Activated CD4-positive, alpha-beta T cell treated with anti-CD3 and anti-CD28 coated beads, Interleukin-2, amount 10 ng/mL, durations not matched to agents 7 days and 5 days (primary cell): ENCODE data around the gene SNX4. TPM values are rescaled to one million over a fixed set of nuclear protein-coding genes. Genes with fewer than 3 reads are reported as not detected.
"Not testable (repeated sequence)": the region's sequence is repeated elsewhere in the genome, so short reads cannot be mapped to it uniquely, and the experiment has no call there.

Source experiments
- CTCF ChIA-PET: fragments of 350-600 bp; sonication (Branson Sonifier 250); formaldehyde crosslinking; loops from one replicate; lab custom pipeline; 2021; ENCODE audit warnings: antibody characterized with exemption; lab: Charles Lee
- POLR2A ChIA-PET: fragments of 350-600 bp; sonication (Branson Sonifier 250); formaldehyde crosslinking; loops from one replicate; lab custom pipeline; 2021; ENCODE audit warnings: antibody characterized with exemption; lab: Charles Lee
- DNase-seq: peaks from one replicate; pipeline ENCODE4 v3.0.0-alpha.2; 2020
- H3K27ac Mint-ChIP-seq: one replicate; pipeline ENCODE4 v1.8.0; 2021; ENCODE audit warnings: mild to moderate bottlenecking, moderate library complexity, mixed read lengths
- H3K27me3 Mint-ChIP-seq: one replicate; pipeline ENCODE4 v1.8.0; 2021; ENCODE audit warnings: mixed read lengths
- H3K36me3 Mint-ChIP-seq: one replicate; pipeline ENCODE4 v1.8.0; 2021; ENCODE audit warnings: low read depth, mixed read lengths
- H3K4me1 Mint-ChIP-seq: one replicate; pipeline ENCODE4 v1.8.0; 2021; ENCODE audit warnings: mixed read lengths
- H3K4me3 Mint-ChIP-seq: one replicate; pipeline ENCODE4 v1.8.0; 2021; ENCODE audit warnings: mild to moderate bottlenecking, moderate library complexity, mixed read lengths
- H3K9me3 Mint-ChIP-seq: one replicate; pipeline ENCODE4 v1.8.0; 2021; ENCODE audit warnings: mixed read lengths
- total RNA-seq, 2 experiments: library from RNA; stranded (reverse); gene quantifications; one replicate each; pipeline ENCODE4 v1.2.3, GENCODE V29; 2021

SNX4 gene
- total RNA-seq, 2 experiments from 2014 or later = 30.7 to 33.8 TPM

- no peak for DNase-seq
- no peak overlapping the region for H3K4me3 Mint-ChIP-seq
Measured at GRCh38 chr3:125418306-125418705, 101.7 kb downstream of the SNX4 start.

GRCh38 chr3:125416235-125416634 is 103.8 kb downstream of the SNX4 start:
- CTCF ChIA-PET = no interaction called here
- Mint-ChIP-seq H3K4me3 (no peak overlapping the region), H3K27ac (no peak overlapping the region), H3K27me3 (peaks cover 10% of the 10 kb centered on the region), H3K4me1 (no peaks in the 10 kb centered on the region), H3K36me3 (no peaks in the 10 kb centered on the region), H3K9me3 (peaks cover 5% of the 10 kb centered on the region)
- POLR2A ChIA-PET = no interaction called here
- DNase-seq = no peak

More at GRCh38 chr3:125418306-125418705, 101.7 kb downstream of the SNX4 start:
- ChIA-PET CTCF (interaction anchor here (0.7 to 1.0 kb wide), 2 partner anchors 302 to 657 kb away, joined by 3 to 4 read pairs; no protein-coding TSS in a partner anchor), POLR2A (interaction anchor here (0.7 kb wide), 1 partner anchor 245 kb away, joined by 3 read pairs; no protein-coding TSS in a partner anchor)
- H3K27me3 Mint-ChIP-seq = peaks cover 5% of the 10 kb centered on the region
- H3K36me3 Mint-ChIP-seq = no peaks in the 10 kb centered on the region
- peaks cover 5% of the 10 kb centered on the region for H3K9me3 Mint-ChIP-seq
- no peak overlapping the region for H3K27ac Mint-ChIP-seq
- H3K4me1 Mint-ChIP-seq = no peaks in the 10 kb centered on the region

GRCh38 chr3:125414669-125415068 is 105.3 kb downstream of the SNX4 start:
- DNase-seq = no peak
- peaks cover 4% of the 10 kb centered on the region for H3K9me3 Mint-ChIP-seq
- H3K4me3 Mint-ChIP-seq = no peak overlapping the region
- peaks cover 23% of the 10 kb centered on the region for H3K27me3 Mint-ChIP-seq
- ChIA-PET POLR2A (no interaction called here), CTCF (no interaction called here)
- H3K27ac Mint-ChIP-seq = no peak overlapping the region
- H3K4me1 Mint-ChIP-seq = no peaks in the 10 kb centered on the region
- no peaks in the 10 kb centered on the region for H3K36me3 Mint-ChIP-seq

- Mint-ChIP-seq H3K9me3 (peaks cover 2% of the 10 kb centered on the region), H3K27me3 (peaks cover 30% of the 10 kb centered on the region), H3K4me1 (no peaks in the 10 kb centered on the region), H3K27ac (no peak overlapping the region), H3K4me3 (no peak overlapping the region), H3K36me3 (no peaks in the 10 kb centered on the region)
- POLR2A ChIA-PET = no interaction called here
- no peak for DNase-seq
- CTCF ChIA-PET = interaction anchor here (1.0 kb wide), 1 partner anchor 11 kb away, joined by 3 read pairs; no protein-coding TSS in a partner anchor
Measured at GRCh38 chr3:125410922-125411321, 109.1 kb downstream of the SNX4 start.

- Mint-ChIP-seq H3K4me1 (no peaks in the 10 kb centered on the region), H3K27ac (no peak overlapping the region), H3K36me3 (no peaks in the 10 kb centered on the region), H3K4me3 (no peak overlapping the region), H3K27me3 (peaks cover 21% of the 10 kb centered on the region), H3K9me3 (peaks cover 8% of the 10 kb centered on the region)
- no peak for DNase-seq
- ChIA-PET POLR2A (no interaction called here), CTCF (interaction anchor here (0.7 to 1.3 kb wide), 2 partner anchors 9 to 162 kb away, joined by 4 to 5 read pairs; no protein-coding TSS in a partner anchor)
Measured at GRCh38 chr3:125406070-125406469, 113.9 kb downstream of the SNX4 start.

GRCh38 chr3:125405515-125405914 is 114.5 kb downstream of the SNX4 start:
- DNase-seq, H3K4me3 Mint-ChIP-seq, CTCF ChIA-PET, H3K27ac Mint-ChIP-seq, POLR2A ChIA-PET, H3K36me3 Mint-ChIP-seq, H3K4me1 Mint-ChIP-seq, H3K9me3 Mint-ChIP-seq: not testable (repeated sequence)
- peaks cover 18% of the 10 kb centered on the region for H3K27me3 Mint-ChIP-seq

GRCh38 chr3:125403789-125404188 is 116.2 kb downstream of the SNX4 start:
- no peak for DNase-seq
- Mint-ChIP-seq H3K4me1 (no peaks in the 10 kb centered on the region), H3K27ac (no peak overlapping the region), H3K27me3 (peaks cover 9% of the 10 kb centered on the region), H3K4me3 (no peak overlapping the region), H3K36me3 (no peaks in the 10 kb centered on the region), H3K9me3 (peaks cover 8% of the 10 kb centered on the region)
- ChIA-PET POLR2A (no interaction called here), CTCF (no interaction called here)

GRCh38 chr3:125402639-125403038 is 117.4 kb downstream of the SNX4 start:
- Mint-ChIP-seq H3K27me3 (peaks cover 17% of the 10 kb centered on the region), H3K4me1 (no peaks in the 10 kb centered on the region), H3K9me3 (peaks cover 8% of the 10 kb centered on the region), H3K4me3 (no peak overlapping the region), H3K27ac (no peak overlapping the region), H3K36me3 (no peaks in the 10 kb centered on the region)
- no peak for DNase-seq
- POLR2A ChIA-PET = no interaction called here
- CTCF ChIA-PET = interaction anchor here (0.9 kb wide), 1 partner anchor 17 kb away, joined by 4 read pairs; no protein-coding TSS in a partner anchor

- ChIA-PET CTCF (interaction anchor here (1.1 kb wide), 1 partner anchor 18 kb away, joined by 3 read pairs; no protein-coding TSS in a partner anchor), POLR2A (no interaction called here)
- peaks cover 8% of the 10 kb centered on the region for H3K9me3 Mint-ChIP-seq
- no peaks in the 10 kb centered on the region for H3K36me3 Mint-ChIP-seq
- no peak for DNase-seq
- H3K4me3 Mint-ChIP-seq = no peak overlapping the region
- H3K27ac Mint-ChIP-seq = no peak overlapping the region
- H3K27me3 Mint-ChIP-seq = peaks cover 18% of the 10 kb centered on the region
- no peaks in the 10 kb centered on the region for H3K4me1 Mint-ChIP-seq
Measured at GRCh38 chr3:125401402-125401801, 118.6 kb downstream of the SNX4 start.

GRCh38 chr3:125398952-125399351 is 121.0 kb downstream of the SNX4 start:
- Mint-ChIP-seq H3K36me3 (no peaks in the 10 kb centered on the region), H3K27me3 (peaks cover 20% of the 10 kb centered on the region), H3K4me3 (no peak overlapping the region), H3K9me3 (no peaks in the 10 kb centered on the region), H3K27ac (no peak overlapping the region), H3K4me1 (no peaks in the 10 kb centered on the region)
- DNase-seq = no peak
- ChIA-PET POLR2A (no interaction called here), CTCF (no interaction called here)

Other genes starting within 250 kb of the SNX4 start
- gene ZNF148, start 144.9 kb downstream of the SNX4 start, total RNA-seq = 10 to 100 TPM; 39.3 to 46.1 TPM
- 10 to 100 TPM; 12.2 to 13.9 TPM for gene OSBPL11, start 75.3 kb upstream of the SNX4 start, total RNA-seq